Body of pancreas (tissue), 4 donors: ENCODE data around the gene SYNGR1.

Experiments
- POLR2A ChIP-seq, 3 donors: fragments of 450-650 bp; IDR thresholded peaks; one replicate each; pipeline ENCODE4 v1.6.1; 2016; ENCODE audit warnings: antibody characterized with exemption in 3 of 3, mild to moderate bottlenecking in 2 of 3
- TF ChIP-seq, protein P1 (sequence below), 7 experiments: fragments of 450-650 bp in 4 of 7; fragments of 200-600 bp in 3 of 7; sonication (generic) in 3 of 7; IDR thresholded peaks; one replicate each; pipeline ENCODE4 v1.5.1; 2016 to 2019; ENCODE audit warnings: antibody characterized with exemption in 7 of 7

DNA sequence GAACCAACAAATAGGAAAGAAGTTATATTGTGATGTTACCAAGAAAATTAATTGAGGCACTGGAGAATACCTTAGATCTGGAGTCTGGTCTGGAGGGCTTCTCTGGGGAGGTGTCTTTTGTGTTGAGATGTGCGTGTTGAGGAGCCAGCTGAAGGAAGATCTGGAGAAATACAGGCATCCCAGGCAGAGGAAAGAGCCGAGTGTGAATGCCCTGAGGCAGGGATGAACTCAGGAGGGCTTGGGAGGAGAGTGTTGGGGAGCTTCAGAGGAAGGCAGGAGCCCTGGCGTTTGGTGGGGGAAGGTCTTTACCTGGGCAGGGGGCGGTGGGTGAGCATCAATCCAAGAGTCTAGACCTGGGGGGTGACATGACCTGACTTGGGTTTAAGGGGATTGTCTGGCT, 13.1 kb downstream of the SYNGR1 start:
- TF ChIP-seq, protein P1, sequence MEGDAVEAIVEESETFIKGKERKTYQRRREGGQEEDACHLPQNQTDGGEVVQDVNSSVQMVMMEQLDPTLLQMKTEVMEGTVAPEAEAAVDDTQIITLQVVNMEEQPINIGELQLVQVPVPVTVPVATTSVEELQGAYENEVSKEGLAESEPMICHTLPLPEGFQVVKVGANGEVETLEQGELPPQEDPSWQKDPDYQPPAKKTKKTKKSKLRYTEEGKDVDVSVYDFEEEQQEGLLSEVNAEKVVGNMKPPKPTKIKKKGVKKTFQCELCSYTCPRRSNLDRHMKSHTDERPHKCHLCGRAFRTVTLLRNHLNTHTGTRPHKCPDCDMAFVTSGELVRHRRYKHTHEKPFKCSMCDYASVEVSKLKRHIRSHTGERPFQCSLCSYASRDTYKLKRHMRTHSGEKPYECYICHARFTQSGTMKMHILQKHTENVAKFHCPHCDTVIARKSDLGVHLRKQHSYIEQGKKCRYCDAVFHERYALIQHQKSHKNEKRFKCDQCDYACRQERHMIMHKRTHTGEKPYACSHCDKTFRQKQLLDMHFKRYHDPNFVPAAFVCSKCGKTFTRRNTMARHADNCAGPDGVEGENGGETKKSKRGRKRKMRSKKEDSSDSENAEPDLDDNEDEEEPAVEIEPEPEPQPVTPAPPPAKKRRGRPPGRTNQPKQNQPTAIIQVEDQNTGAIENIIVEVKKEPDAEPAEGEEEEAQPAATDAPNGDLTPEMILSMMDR (IDR thresholded peaks at IDR 0.05), result no peak
- no peak for TF ChIP-seq POLR2A (IDR thresholded peaks at IDR 0.05)
